Measurements from ENCODE around the gene TTC39B.

TTC39B gene

DNA sequence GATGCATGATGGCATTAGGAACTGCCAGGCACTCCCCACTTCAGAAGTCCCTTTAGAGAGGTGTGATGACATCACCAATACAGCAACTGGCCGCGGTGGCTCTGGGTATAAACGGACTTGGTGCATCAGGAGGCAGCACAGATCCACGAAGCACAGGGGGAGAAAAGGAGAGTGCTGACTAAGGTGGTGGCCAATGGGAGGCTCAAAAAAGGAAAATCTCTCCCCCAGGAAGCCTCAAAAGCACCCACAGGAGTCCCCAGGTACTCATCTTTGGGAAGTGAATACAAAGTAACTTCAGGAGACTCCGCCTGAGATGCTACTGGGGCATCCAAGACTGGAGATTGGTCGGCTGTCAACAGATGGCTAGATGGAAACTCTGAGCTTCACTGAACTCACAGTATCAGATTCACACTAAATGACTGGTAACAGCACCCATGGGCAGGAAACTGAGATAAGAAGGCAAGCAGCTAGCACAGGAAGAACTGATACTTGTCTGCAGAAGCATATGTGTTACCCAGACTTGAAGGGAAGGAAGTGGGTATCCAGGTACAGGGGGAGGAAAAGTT, 7.6 kb downstream of the TTC39B start:
- no peak overlapping the region for H3K27ac Mint-ChIP-seq

DNA sequence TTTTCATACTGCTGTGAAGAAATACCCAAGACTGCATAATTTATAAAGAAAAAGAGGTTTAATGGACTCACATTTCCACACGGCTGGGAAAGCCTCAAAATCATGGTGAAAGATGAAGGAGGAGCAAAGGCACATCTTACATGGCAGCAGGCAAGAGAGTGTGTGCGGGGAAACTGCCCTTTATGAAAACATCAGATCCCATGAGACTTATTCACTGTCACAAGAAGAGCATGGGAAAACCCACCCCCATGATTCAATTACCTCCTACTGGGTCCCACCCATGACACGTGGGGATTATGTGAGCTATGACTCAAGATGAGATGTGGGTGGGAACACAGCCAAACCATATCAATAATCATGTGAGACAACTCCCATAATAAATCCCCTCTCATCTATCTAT, 8.7 kb downstream of the TTC39B start:
- Mint-ChIP-seq H3K9me3 (peaks cover 6% of the 10 kb centered on the region), H3K27ac (peak overlapping the region in 2 of 3 experiments; percentile 4 to 36), H3K36me3 (ENCODE audit: low read depth) (peaks cover 41% of the 10 kb centered on the region), H3K27me3 (ENCODE audit: low read depth) (no peaks in the 10 kb centered on the region), H3K4me3 (no peak overlapping the region), H3K4me1 (peaks cover 27% of the 10 kb centered on the region)
- TF ChIP-seq, protein P1, sequence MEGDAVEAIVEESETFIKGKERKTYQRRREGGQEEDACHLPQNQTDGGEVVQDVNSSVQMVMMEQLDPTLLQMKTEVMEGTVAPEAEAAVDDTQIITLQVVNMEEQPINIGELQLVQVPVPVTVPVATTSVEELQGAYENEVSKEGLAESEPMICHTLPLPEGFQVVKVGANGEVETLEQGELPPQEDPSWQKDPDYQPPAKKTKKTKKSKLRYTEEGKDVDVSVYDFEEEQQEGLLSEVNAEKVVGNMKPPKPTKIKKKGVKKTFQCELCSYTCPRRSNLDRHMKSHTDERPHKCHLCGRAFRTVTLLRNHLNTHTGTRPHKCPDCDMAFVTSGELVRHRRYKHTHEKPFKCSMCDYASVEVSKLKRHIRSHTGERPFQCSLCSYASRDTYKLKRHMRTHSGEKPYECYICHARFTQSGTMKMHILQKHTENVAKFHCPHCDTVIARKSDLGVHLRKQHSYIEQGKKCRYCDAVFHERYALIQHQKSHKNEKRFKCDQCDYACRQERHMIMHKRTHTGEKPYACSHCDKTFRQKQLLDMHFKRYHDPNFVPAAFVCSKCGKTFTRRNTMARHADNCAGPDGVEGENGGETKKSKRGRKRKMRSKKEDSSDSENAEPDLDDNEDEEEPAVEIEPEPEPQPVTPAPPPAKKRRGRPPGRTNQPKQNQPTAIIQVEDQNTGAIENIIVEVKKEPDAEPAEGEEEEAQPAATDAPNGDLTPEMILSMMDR (IDR thresholded peaks at IDR 0.05; ENCODE audit: unreplicated experiment in 3 of 3), result no peak

More for the DNA sequence above, 7.6 kb downstream of the TTC39B start:
- no peaks in the 10 kb centered on the region for H3K27me3 Mint-ChIP-seq (ENCODE audit: low read depth)
- H3K36me3 Mint-ChIP-seq (ENCODE audit: low read depth), result peaks cover 44% of the 10 kb centered on the region
- peaks cover 18% of the 10 kb centered on the region for H3K4me1 Mint-ChIP-seq
- TF ChIP-seq, protein P1 (IDR thresholded peaks at IDR 0.05; ENCODE audit: unreplicated experiment in 3 of 3), result no peak
- peaks cover 6% of the 10 kb centered on the region for H3K9me3 Mint-ChIP-seq
- H3K4me3 Mint-ChIP-seq, result no peak overlapping the region

DNA sequence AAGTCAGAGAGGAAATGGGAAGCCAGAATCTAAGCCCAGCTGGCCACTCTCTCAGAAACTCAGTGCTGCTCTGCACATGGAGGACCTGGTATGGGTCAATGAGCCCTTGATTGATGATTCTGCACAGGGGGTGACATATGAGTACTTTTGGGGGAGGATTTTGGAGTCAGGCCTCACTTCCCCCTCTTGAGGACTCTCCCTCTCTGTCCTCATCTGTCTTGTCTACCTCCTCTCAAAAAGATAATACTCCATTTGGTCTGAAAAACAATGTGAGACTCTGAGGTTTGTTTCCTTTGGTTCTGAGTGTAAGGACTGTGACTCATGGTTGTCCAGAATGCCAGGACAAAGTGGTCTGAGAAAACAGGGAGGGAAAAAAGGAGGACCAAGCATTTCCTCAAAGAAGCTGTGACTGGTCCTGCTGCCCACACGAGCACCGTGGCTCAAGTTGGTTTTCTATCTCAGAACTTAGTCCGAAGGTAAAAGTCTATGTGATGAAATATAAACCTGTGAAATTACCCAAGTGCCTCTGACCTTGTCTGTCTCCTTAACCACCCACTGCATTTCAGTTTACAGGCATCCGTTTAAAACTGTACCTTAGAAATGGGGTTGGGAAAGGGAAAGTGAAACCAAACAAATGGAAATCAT, 11.1 kb downstream of the TTC39B start:
- Mint-ChIP-seq H3K4me1 (peaks cover 31% of the 10 kb centered on the region), H3K27me3 (ENCODE audit: low read depth) (no peaks in the 10 kb centered on the region)

DNA sequence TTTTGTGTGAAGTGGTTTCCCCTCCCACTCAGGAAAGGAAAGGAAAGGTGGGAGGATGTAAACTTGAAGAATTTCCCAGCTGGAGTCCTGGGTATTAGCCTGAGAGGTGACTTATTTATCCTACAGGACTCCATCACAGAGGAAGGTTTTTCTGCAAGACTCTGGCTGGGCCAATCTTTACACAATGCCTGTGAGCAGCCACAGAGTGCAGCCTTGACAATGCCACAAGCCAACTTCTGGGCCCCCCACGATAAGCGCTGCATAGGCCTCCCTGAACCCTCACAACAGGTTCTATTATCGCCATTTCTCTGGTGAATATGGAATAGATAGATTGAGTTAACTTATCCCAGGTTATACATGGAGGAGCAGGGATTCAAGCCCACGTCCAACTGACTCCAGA, 12.4 kb downstream of the TTC39B start:
- TF ChIP-seq, protein P1 (IDR thresholded peaks at IDR 0.05; ENCODE audit: unreplicated experiment in 3 of 3), result no peak
- peak overlapping the region; percentile 46 to 87 (median 52) for H3K27ac Mint-ChIP-seq
- no peaks in the 10 kb centered on the region for H3K27me3 Mint-ChIP-seq (ENCODE audit: low read depth)
- H3K4me1 Mint-ChIP-seq, result peaks cover 31% of the 10 kb centered on the region
- H3K4me3 Mint-ChIP-seq, result no peak overlapping the region
- H3K9me3 Mint-ChIP-seq, result peaks cover 6% of the 10 kb centered on the region
- H3K36me3 Mint-ChIP-seq (ENCODE audit: low read depth), result peaks cover 33% of the 10 kb centered on the region

More for the DNA sequence above, 11.1 kb downstream of the TTC39B start:
- peak overlapping the region; percentile 36 to 71 (median 61) for H3K4me3 Mint-ChIP-seq
- peaks cover 40% of the 10 kb centered on the region for H3K36me3 Mint-ChIP-seq (ENCODE audit: low read depth)
- H3K27ac Mint-ChIP-seq, result peak overlapping the region; percentile 86 to 99 (median 87)
- peaks cover 6% of the 10 kb centered on the region for H3K9me3 Mint-ChIP-seq
- TF ChIP-seq, protein P1 (IDR thresholded peaks at IDR 0.05; ENCODE audit: unreplicated experiment in 3 of 3), result no peak

DNA sequence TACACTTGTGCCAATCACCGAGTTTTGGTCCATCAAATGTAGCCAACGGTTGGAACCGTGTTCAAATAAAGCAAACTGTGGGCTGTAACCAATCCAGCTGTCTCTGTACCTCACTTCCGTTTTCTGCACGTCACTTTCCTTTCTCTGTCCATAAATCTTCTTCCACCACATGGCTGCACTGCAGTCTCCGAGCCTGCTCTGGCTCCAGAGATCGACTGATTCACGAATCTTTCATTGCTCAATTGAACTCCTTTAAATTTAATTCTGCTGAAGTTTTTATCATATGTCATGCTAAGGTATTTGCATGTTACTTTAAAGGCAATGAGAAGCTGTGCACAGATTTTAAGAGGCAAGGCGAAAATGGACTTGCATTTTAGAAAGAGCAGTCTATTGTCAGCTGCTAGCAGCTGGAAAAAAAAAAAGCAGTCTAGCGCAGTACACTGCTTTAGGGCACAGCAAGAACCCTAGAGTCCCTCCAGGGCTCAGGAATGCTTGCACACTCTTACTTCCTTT, 13.2 kb downstream of the TTC39B start:
- TF ChIP-seq, protein P1 (IDR thresholded peaks at IDR 0.05; ENCODE audit: unreplicated experiment in 3 of 3), result no peak
- H3K36me3 Mint-ChIP-seq (ENCODE audit: low read depth), result peaks cover 26% of the 10 kb centered on the region
- H3K4me1 Mint-ChIP-seq, result peaks cover 31% of the 10 kb centered on the region
- H3K9me3 Mint-ChIP-seq, result peaks cover 3% of the 10 kb centered on the region
- peak overlapping the region; percentile 46 to 87 (median 52) for H3K27ac Mint-ChIP-seq
- no peaks in the 10 kb centered on the region for H3K27me3 Mint-ChIP-seq (ENCODE audit: low read depth)
- H3K4me3 Mint-ChIP-seq, result peak overlapping the region in 2 of 3 experiments; percentile 1 to 40

Measured in nephron (organoid).